Right lobe of liver (tissue), 4 donors: ENCODE data around the gene ALDH1L1.

Experiments
- POLR2A ChIP-seq: fragments of 450-650 bp; IDR thresholded peaks from one replicate; pipeline ENCODE4 v1.6.1; 2017; ENCODE audit warnings: antibody characterized with exemption, mild to moderate bottlenecking
- TF ChIP-seq, protein P1 (sequence below), 4 donors: fragments of 200-600 bp in 3 of 4; fragments of 450-650 bp in 1 of 4; IDR thresholded peaks; one replicate each; pipeline versions ENCODE4 v1.5.1 to v1.8.0; 2016 to 2022; ENCODE audit warnings: antibody characterized with exemption in 4 of 4, mild to moderate bottlenecking in 2 of 4
- donor health status: DM: no; HTN: no; CAD: no.
- donor health status: DM: no; HTN: no; CAD: no.
- donor health status: DM: no; HTN: yes; CAD: no.

GRCh38 chr3:126083511-126083912 is 96.9 kb downstream of the ALDH1L1 start:
- TF ChIP-seq, protein P1, sequence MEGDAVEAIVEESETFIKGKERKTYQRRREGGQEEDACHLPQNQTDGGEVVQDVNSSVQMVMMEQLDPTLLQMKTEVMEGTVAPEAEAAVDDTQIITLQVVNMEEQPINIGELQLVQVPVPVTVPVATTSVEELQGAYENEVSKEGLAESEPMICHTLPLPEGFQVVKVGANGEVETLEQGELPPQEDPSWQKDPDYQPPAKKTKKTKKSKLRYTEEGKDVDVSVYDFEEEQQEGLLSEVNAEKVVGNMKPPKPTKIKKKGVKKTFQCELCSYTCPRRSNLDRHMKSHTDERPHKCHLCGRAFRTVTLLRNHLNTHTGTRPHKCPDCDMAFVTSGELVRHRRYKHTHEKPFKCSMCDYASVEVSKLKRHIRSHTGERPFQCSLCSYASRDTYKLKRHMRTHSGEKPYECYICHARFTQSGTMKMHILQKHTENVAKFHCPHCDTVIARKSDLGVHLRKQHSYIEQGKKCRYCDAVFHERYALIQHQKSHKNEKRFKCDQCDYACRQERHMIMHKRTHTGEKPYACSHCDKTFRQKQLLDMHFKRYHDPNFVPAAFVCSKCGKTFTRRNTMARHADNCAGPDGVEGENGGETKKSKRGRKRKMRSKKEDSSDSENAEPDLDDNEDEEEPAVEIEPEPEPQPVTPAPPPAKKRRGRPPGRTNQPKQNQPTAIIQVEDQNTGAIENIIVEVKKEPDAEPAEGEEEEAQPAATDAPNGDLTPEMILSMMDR (IDR thresholded peaks at IDR 0.05) = no peak
- no peak for TF ChIP-seq POLR2A
